ENCODE measurements around the gene NKAIN4.

GRCh38 chr20:63297796-63298572 lies 43.7 kb upstream of the NKAIN4 start:
- TF ChIP-seq CTCF (IDR thresholded peaks at IDR 0.05 in 4 of 5, conservative IDR thresholded peaks at IDR 0.05 in 1 of 5) (no peak), POLR2A (IDR thresholded peaks at IDR 0.05) (no peak)

Measured in gastrocnemius medialis (tissue), 4 donors.